Limb (tissue), 2 donors: ENCODE data around the gene REXO1.

Source experiments
- DNase-seq, 2 donors: peaks; one replicate each; pipeline ENCODE4 v3.0.0-alpha.2; 2016; ENCODE audit errors: extremely low spot score in 2 of 2

The REXO1 gene

GRCh38 chr19:1830568-1830967, 17.7 kb downstream of the REXO1 start:
- DNase-seq: no peak

- no peak for DNase-seq
Observed at GRCh38 chr19:1829958-1830357, 18.3 kb downstream of the REXO1 start.

- DNase-seq: no peak
Observed at GRCh38 chr19:1828279-1829238, 19.7 kb downstream of the REXO1 start.

- no peak for DNase-seq
Observed at GRCh38 chr19:1827566-1828278, 20.6 kb downstream of the REXO1 start.

- no peak for DNase-seq
Observed at GRCh38 chr19:1826557-1827521, 21.4 kb downstream of the REXO1 start.

- peak; percentile 58 to 88 for DNase-seq
Observed at GRCh38 chr19:1825909-1826556, 22.2 kb downstream of the REXO1 start.

GRCh38 chr19:1824252-1824622, 24.0 kb downstream of the REXO1 start:
- no peak for DNase-seq

GRCh38 chr19:1823539-1824251, 24.6 kb downstream of the REXO1 start:
- DNase-seq: no peak

- DNase-seq: no peak
Observed at GRCh38 chr19:1823020-1823419, 25.3 kb downstream of the REXO1 start.

- DNase-seq: no peak
Observed at GRCh38 chr19:1822210-1822609, 26.1 kb downstream of the REXO1 start.

GRCh38 chr19:1819341-1820255, 28.7 kb downstream of the REXO1 start:
- DNase-seq: no peak

GRCh38 chr19:1818549-1819195, 29.6 kb downstream of the REXO1 start:
- no peak for DNase-seq

- DNase-seq: no peak
Observed at GRCh38 chr19:1817553-1818179, 30.6 kb downstream of the REXO1 start.

GRCh38 chr19:1816530-1817298, 31.6 kb downstream of the REXO1 start:
- DNase-seq: no peak

GRCh38 chr19:1815605-1816529, 32.4 kb downstream of the REXO1 start:
- no peak for DNase-seq

GRCh38 chr19:1814833-1815604, 33.3 kb downstream of the REXO1 start:
- DNase-seq: no peak
